GM18511 (cell line): ENCODE measurements around the gene BPIFB1.

Experiments
- ATAC-seq: cut with Tn5 transposase; IDR thresholded peaks from one replicate; pipeline ENCODE4 v1.9.1; 2021; ENCODE audit warnings: mild to moderate bottlenecking, moderate library complexity; ENCODE audit not compliant: unreplicated experiment

BPIFB1 gene

GRCh38 chr20:33320006-33320405, 37.0 kb downstream of the BPIFB1 start:
- no peak for ATAC-seq

GRCh38 chr20:33322456-33322855, 39.4 kb downstream of the BPIFB1 start:
- ATAC-seq: no peak

GRCh38 chr20:33323236-33323635, 40.2 kb downstream of the BPIFB1 start:
- no peak for ATAC-seq

GRCh38 chr20:33325350-33325749, 42.3 kb downstream of the BPIFB1 start:
- no peak for ATAC-seq

- ATAC-seq: no peak
These were observed 45.4 kb downstream of the BPIFB1 start for GRCh38 chr20:33328157-33329137.

- no peak for ATAC-seq
These were observed 50.0 kb downstream of the BPIFB1 start for GRCh38 chr20:33332905-33333456.

GRCh38 chr20:33333616-33334015, 50.6 kb downstream of the BPIFB1 start:
- no peak for ATAC-seq

GRCh38 chr20:33334111-33334510, 51.1 kb downstream of the BPIFB1 start:
- ATAC-seq: no peak

- no peak for ATAC-seq
These were observed 53.4 kb downstream of the BPIFB1 start for GRCh38 chr20:33336375-33336774.

- no peak for ATAC-seq
These were observed 54.1 kb downstream of the BPIFB1 start for GRCh38 chr20:33337119-33337518.

- ATAC-seq: no peak
These were observed 54.6 kb downstream of the BPIFB1 start for GRCh38 chr20:33337531-33338165.

- no peak for ATAC-seq
These were observed 55.6 kb downstream of the BPIFB1 start for GRCh38 chr20:33338467-33339258.

GRCh38 chr20:33339515-33340058, 56.6 kb downstream of the BPIFB1 start:
- no peak for ATAC-seq

- no peak for ATAC-seq
These were observed 60.5 kb downstream of the BPIFB1 start for GRCh38 chr20:33343521-33343920.

GRCh38 chr20:33345342-33345741, 62.3 kb downstream of the BPIFB1 start:
- no peak for ATAC-seq

GRCh38 chr20:33348136-33348937, 65.3 kb downstream of the BPIFB1 start:
- ATAC-seq: no peak

GRCh38 chr20:33349493-33349892, 66.5 kb downstream of the BPIFB1 start:
- ATAC-seq: no peak

GRCh38 chr20:33351696-33352095, 68.7 kb downstream of the BPIFB1 start:
- ATAC-seq: no peak

- no peak for ATAC-seq
These were observed 69.4 kb downstream of the BPIFB1 start for GRCh38 chr20:33352258-33353012.
